ENCODE data around the gene NUCKS1.
A peak's percentile ranks its signal among the peaks of the same experiment; 100 is the strongest.

NUCKS1 gene

GRCh38 chr1:205750138-205751035 lies at the start of gene NUCKS1:
Gene NUCKS1, minus strand, starts transcription at chr1:205750182. Its CDS starts 209 bp downstream, at chr1:205749973.
- H3K36me3 ChIP-seq (ENCODE audit: control insufficient read depth, low read depth, low read length), result peaks cover 8% of the 10 kb centered on the region
- H3K27me3 ChIP-seq (ENCODE audit: control insufficient read depth, insufficient read depth, low read length), result no peaks in the 10 kb centered on the region
- peak within 1 kb of the TSS; percentile 79 for H3K27ac ChIP-seq (ENCODE audit: low read length)

GRCh38 chr1:205798577-205798976 lies 48.6 kb upstream of the NUCKS1 start:
- Histone ChIP-seq H3K27me3 (ENCODE audit: control insufficient read depth, insufficient read depth, low read length) (no peaks in the 10 kb centered on the region), H3K27ac (ENCODE audit: low read length) (no peak overlapping the region), H3K9me3 (ENCODE audit: control insufficient read depth, low read depth, low read length) (no peaks in the 10 kb centered on the region), H3K9ac (ENCODE audit: low read length) (no peak overlapping the region), H3K36me3 (ENCODE audit: control insufficient read depth, low read depth, low read length) (peaks cover 52% of the 10 kb centered on the region), H3K4me3 (ENCODE audit: low read length) (no peak overlapping the region), H3K4me1 (ENCODE audit: control insufficient read depth, low read depth, low read length) (peaks cover 5% of the 10 kb centered on the region)

More at GRCh38 chr1:205750138-205751035, at the start of gene NUCKS1:
- Histone ChIP-seq H3K9me3 (ENCODE audit: control insufficient read depth, low read depth, low read length) (no peaks in the 10 kb centered on the region), H3K9ac (ENCODE audit: low read length) (peak within 1 kb of the TSS; percentile 87), H3K4me1 (ENCODE audit: control insufficient read depth, low read depth, low read length) (peaks cover 23% of the 10 kb centered on the region), H3K4me3 (ENCODE audit: low read length) (peak within 1 kb of the TSS; percentile 98)

- no peaks in the 10 kb centered on the region for H3K9me3 ChIP-seq (ENCODE audit: control insufficient read depth, low read depth, low read length)
- H3K36me3 ChIP-seq (ENCODE audit: control insufficient read depth, low read depth, low read length), result peaks cover 63% of the 10 kb centered on the region
- no peak overlapping the region for H3K9ac ChIP-seq (ENCODE audit: low read length)
- no peaks in the 10 kb centered on the region for H3K27me3 ChIP-seq (ENCODE audit: control insufficient read depth, insufficient read depth, low read length)
- peaks cover 5% of the 10 kb centered on the region for H3K4me1 ChIP-seq (ENCODE audit: control insufficient read depth, low read depth, low read length)
- no peak overlapping the region for H3K4me3 ChIP-seq (ENCODE audit: low read length)
- H3K27ac ChIP-seq (ENCODE audit: low read length), result no peak overlapping the region
Measured at GRCh38 chr1:205797168-205797567, 47.2 kb upstream of the NUCKS1 start.

GRCh38 chr1:205794011-205794730 lies 44.2 kb upstream of the NUCKS1 start:
- Histone ChIP-seq H3K36me3 (ENCODE audit: control insufficient read depth, low read depth, low read length) (peaks cover 77% of the 10 kb centered on the region), H3K27ac (ENCODE audit: low read length) (no peak overlapping the region), H3K4me3 (ENCODE audit: low read length) (no peak overlapping the region)

GRCh38 chr1:205792961-205793673 lies 43.1 kb upstream of the NUCKS1 start:
- H3K9me3 ChIP-seq (ENCODE audit: control insufficient read depth, low read depth, low read length), result no peaks in the 10 kb centered on the region
- H3K4me1 ChIP-seq (ENCODE audit: control insufficient read depth, low read depth, low read length), result no peaks in the 10 kb centered on the region
- H3K27me3 ChIP-seq (ENCODE audit: control insufficient read depth, insufficient read depth, low read length), result no peaks in the 10 kb centered on the region
- no peak overlapping the region for H3K4me3 ChIP-seq (ENCODE audit: low read length)
- H3K9ac ChIP-seq (ENCODE audit: low read length), result no peak overlapping the region
- no peak overlapping the region for H3K27ac ChIP-seq (ENCODE audit: low read length)
- H3K36me3 ChIP-seq (ENCODE audit: control insufficient read depth, low read depth, low read length), result peaks cover 66% of the 10 kb centered on the region

More at GRCh38 chr1:205794011-205794730, 44.2 kb upstream of the NUCKS1 start:
- Histone ChIP-seq H3K4me1 (ENCODE audit: control insufficient read depth, low read depth, low read length) (no peaks in the 10 kb centered on the region), H3K9ac (ENCODE audit: low read length) (no peak overlapping the region), H3K9me3 (ENCODE audit: control insufficient read depth, low read depth, low read length) (no peaks in the 10 kb centered on the region), H3K27me3 (ENCODE audit: control insufficient read depth, insufficient read depth, low read length) (no peaks in the 10 kb centered on the region)

GRCh38 chr1:205792481-205792881 lies 42.5 kb upstream of the NUCKS1 start:
- H3K27ac ChIP-seq (ENCODE audit: low read length), result no peak overlapping the region
- no peaks in the 10 kb centered on the region for H3K9me3 ChIP-seq (ENCODE audit: control insufficient read depth, low read depth, low read length)
- no peaks in the 10 kb centered on the region for H3K27me3 ChIP-seq (ENCODE audit: control insufficient read depth, insufficient read depth, low read length)
- H3K9ac ChIP-seq (ENCODE audit: low read length), result no peak overlapping the region
- no peaks in the 10 kb centered on the region for H3K4me1 ChIP-seq (ENCODE audit: control insufficient read depth, low read depth, low read length)
- peaks cover 60% of the 10 kb centered on the region for H3K36me3 ChIP-seq (ENCODE audit: control insufficient read depth, low read depth, low read length)
- H3K4me3 ChIP-seq (ENCODE audit: low read length), result no peak overlapping the region

- Histone ChIP-seq H3K9ac (ENCODE audit: low read length) (no peak overlapping the region), H3K27me3 (ENCODE audit: control insufficient read depth, insufficient read depth, low read length) (no peaks in the 10 kb centered on the region), H3K4me1 (ENCODE audit: control insufficient read depth, low read depth, low read length) (no peaks in the 10 kb centered on the region), H3K27ac (ENCODE audit: low read length) (no peak overlapping the region), H3K9me3 (ENCODE audit: control insufficient read depth, low read depth, low read length) (no peaks in the 10 kb centered on the region), H3K36me3 (ENCODE audit: control insufficient read depth, low read depth, low read length) (peaks cover 54% of the 10 kb centered on the region), H3K4me3 (ENCODE audit: low read length) (no peak overlapping the region)
Measured at GRCh38 chr1:205791568-205792180, 41.7 kb upstream of the NUCKS1 start.

GRCh38 chr1:205787287-205787916 lies 37.4 kb upstream of the NUCKS1 start:
- Histone ChIP-seq H3K36me3 (ENCODE audit: control insufficient read depth, low read depth, low read length) (peaks cover 18% of the 10 kb centered on the region), H3K9ac (ENCODE audit: low read length) (no peak overlapping the region), H3K9me3 (ENCODE audit: control insufficient read depth, low read depth, low read length) (no peaks in the 10 kb centered on the region), H3K4me1 (ENCODE audit: control insufficient read depth, low read depth, low read length) (no peaks in the 10 kb centered on the region), H3K27ac (ENCODE audit: low read length) (no peak overlapping the region), H3K27me3 (ENCODE audit: control insufficient read depth, insufficient read depth, low read length) (no peaks in the 10 kb centered on the region), H3K4me3 (ENCODE audit: low read length) (no peak overlapping the region)

- H3K9ac ChIP-seq (ENCODE audit: low read length), result no peak overlapping the region
- H3K4me1 ChIP-seq (ENCODE audit: control insufficient read depth, low read depth, low read length), result no peaks in the 10 kb centered on the region
- H3K36me3 ChIP-seq (ENCODE audit: control insufficient read depth, low read depth, low read length), result peaks cover 11% of the 10 kb centered on the region
- H3K27me3 ChIP-seq (ENCODE audit: control insufficient read depth, insufficient read depth, low read length), result no peaks in the 10 kb centered on the region
- no peak overlapping the region for H3K4me3 ChIP-seq (ENCODE audit: low read length)
- H3K9me3 ChIP-seq (ENCODE audit: control insufficient read depth, low read depth, low read length), result no peaks in the 10 kb centered on the region
- H3K27ac ChIP-seq (ENCODE audit: low read length), result no peak overlapping the region
Measured at GRCh38 chr1:205786601-205787000, 36.6 kb upstream of the NUCKS1 start.

GRCh38 chr1:205785446-205785845 lies 35.5 kb upstream of the NUCKS1 start:
- no peaks in the 10 kb centered on the region for H3K27me3 ChIP-seq (ENCODE audit: control insufficient read depth, insufficient read depth, low read length)
- no peaks in the 10 kb centered on the region for H3K4me1 ChIP-seq (ENCODE audit: control insufficient read depth, low read depth, low read length)
- no peak overlapping the region for H3K4me3 ChIP-seq (ENCODE audit: low read length)
- no peak overlapping the region for H3K27ac ChIP-seq (ENCODE audit: low read length)
- H3K36me3 ChIP-seq (ENCODE audit: control insufficient read depth, low read depth, low read length), result peaks cover 4% of the 10 kb centered on the region
- no peaks in the 10 kb centered on the region for H3K9me3 ChIP-seq (ENCODE audit: control insufficient read depth, low read depth, low read length)
- H3K9ac ChIP-seq (ENCODE audit: low read length), result no peak overlapping the region
